ENCODE data around the gene HCN1.

HCN1 gene

GRCh38 chr5:45627076-45627656 lies 69.0 kb downstream of the HCN1 start (continued):
- TF ChIP-seq ZFP30 (CRISPR knock-in tag; IDR thresholded peaks at IDR 0.05) (no peak), RARB (CRISPR knock-in tag; IDR thresholded peaks at IDR 0.05) (no peak), TSHZ2 (CRISPR knock-in tag; IDR thresholded peaks at IDR 0.05) (no peak), ZNF565 (CRISPR knock-in tag; conservative IDR thresholded peaks at IDR 0.05; ENCODE audit: low read depth) (no peak)

- TF ChIP-seq ISL1 (CRISPR knock-in tag; IDR thresholded peaks at IDR 0.05) (no peak), ZNF8 (CRISPR knock-in tag; IDR thresholded peaks at IDR 0.05) (no peak), GLIS3 (CRISPR knock-in tag; IDR thresholded peaks at IDR 0.05) (no peak), TSHZ2 (CRISPR knock-in tag; IDR thresholded peaks at IDR 0.05) (no peak), ZFP3 (CRISPR knock-in tag; IDR thresholded peaks at IDR 0.05) (no peak), ZFP30 (CRISPR knock-in tag; IDR thresholded peaks at IDR 0.05) (no peak), RARB (CRISPR knock-in tag; IDR thresholded peaks at IDR 0.05) (no peak), CSRNP3 (CRISPR knock-in tag; IDR thresholded peaks at IDR 0.05) (no peak), TOX (CRISPR knock-in tag; IDR thresholded peaks at IDR 0.05; ENCODE audit: borderline replicate concordance) (no peak), SNAI2 (CRISPR knock-in tag; IDR thresholded peaks at IDR 0.05) (no peak), BACH2 (CRISPR knock-in tag; IDR thresholded peaks at IDR 0.05; ENCODE audit: borderline replicate concordance) (no peak), PATZ1 (CRISPR knock-in tag; IDR thresholded peaks at IDR 0.05; ENCODE audit: borderline replicate concordance) (no peak), ZNF565 (CRISPR knock-in tag; conservative IDR thresholded peaks at IDR 0.05; ENCODE audit: low read depth) (no peak), ARNTL (CRISPR knock-in tag; IDR thresholded peaks at IDR 0.05; ENCODE audit: borderline replicate concordance, low read depth) (no peak), POU6F1 (CRISPR knock-in tag; IDR thresholded peaks at IDR 0.05; ENCODE audit: borderline replicate concordance, low read depth) (no peak), PPARA (CRISPR knock-in tag; IDR thresholded peaks at IDR 0.05; ENCODE audit: borderline replicate concordance) (no peak), OSR1 (CRISPR knock-in tag; IDR thresholded peaks at IDR 0.05) (no peak), TCF4 (CRISPR knock-in tag; IDR thresholded peaks at IDR 0.05; ENCODE audit: borderline replicate concordance) (no peak), CREB5 (CRISPR knock-in tag; IDR thresholded peaks at IDR 0.05; ENCODE audit: low read depth) (no peak), ESRRG (CRISPR knock-in tag; IDR thresholded peaks at IDR 0.05) (no peak)
- no peak for ATAC-seq
These were observed 72.3 kb downstream of the HCN1 start for GRCh38 chr5:45623832-45624231.
